ENCODE data around the gene SPACDR.
A peak's percentile ranks its signal among the peaks of the same experiment; 100 is the strongest.
"Not testable (repeated sequence)": the region's sequence is repeated elsewhere in the genome, so short reads cannot be mapped to it uniquely, and the experiment has no call there.

SPACDR gene

DNA sequence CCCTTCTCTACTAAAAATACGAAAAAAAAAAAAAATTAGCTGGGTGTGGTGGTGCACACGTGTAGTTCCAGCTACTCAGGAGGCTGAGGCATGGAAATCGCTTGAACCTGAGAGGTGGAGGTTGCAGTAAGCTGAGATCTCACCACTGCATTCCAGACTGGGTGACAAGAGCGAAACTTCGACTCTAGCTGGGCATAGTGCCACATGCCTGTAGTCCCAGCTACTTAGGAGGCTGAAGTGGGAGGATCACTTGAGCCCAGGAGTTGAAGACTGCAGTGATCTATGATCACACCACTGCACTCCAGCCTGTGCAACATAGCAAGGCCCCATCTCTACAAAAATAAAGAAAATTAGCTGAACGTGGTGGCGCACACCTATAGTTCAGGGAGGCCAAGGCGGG lies 1.2 kb upstream of the SPACDR start:
- DNase-seq, result no peak

DNA sequence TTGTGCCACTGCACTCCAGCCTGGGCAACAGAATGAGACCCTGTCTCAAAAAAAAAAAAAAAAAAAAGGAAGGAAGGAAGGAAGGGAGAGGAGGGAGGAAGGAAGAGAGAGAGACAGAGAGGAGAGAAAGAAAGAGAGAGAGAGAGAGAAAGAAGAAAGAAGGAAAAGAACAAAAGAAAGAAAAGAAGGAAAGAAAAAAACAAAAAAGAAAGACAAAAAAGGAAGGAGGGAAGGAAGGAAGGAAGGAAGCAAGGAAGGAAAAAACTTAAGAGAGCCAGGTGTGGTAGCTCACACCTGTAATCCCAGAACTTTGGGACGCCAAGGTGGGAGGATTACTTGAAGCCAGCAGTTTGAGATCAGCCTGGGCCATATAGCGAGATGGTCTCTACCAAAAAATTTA lies 731 bp upstream of the SPACDR start:
- no peak for DNase-seq

- DNase-seq, result no peak
Observed at GRCh38 chr7:100457033-100457432, 7.0 kb downstream of the SPACDR start.

GRCh38 chr7:100456562-100456961 lies 7.5 kb downstream of the SPACDR start:
- no peak for DNase-seq

GRCh38 chr7:100455206-100455605 lies 8.9 kb downstream of the SPACDR start:
- no peak for DNase-seq

DNA sequence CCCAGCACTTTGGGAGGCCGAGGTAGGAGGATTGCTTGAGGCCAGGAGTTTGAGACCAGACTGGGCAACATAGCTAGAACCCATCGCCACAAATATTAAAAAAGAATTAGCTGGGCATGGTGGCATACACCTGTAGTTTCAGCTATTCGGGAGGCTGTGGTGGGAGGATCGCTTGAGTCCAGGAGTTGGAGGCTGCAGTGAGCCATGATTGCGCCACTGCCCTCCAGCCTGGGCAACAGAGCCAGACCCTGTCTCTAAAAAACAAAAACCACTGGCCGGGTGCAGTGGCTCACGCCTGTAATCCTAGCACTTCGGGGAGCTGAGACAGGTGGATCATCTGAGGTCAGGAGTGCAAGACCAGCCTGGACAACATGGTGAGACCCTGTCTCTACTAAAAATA lies 10.2 kb downstream of the SPACDR start:
- DNase-seq, result not testable (repeated sequence)

- no peak for DNase-seq
Observed at GRCh38 chr7:100452513-100452912, 11.5 kb downstream of the SPACDR start.

DNA sequence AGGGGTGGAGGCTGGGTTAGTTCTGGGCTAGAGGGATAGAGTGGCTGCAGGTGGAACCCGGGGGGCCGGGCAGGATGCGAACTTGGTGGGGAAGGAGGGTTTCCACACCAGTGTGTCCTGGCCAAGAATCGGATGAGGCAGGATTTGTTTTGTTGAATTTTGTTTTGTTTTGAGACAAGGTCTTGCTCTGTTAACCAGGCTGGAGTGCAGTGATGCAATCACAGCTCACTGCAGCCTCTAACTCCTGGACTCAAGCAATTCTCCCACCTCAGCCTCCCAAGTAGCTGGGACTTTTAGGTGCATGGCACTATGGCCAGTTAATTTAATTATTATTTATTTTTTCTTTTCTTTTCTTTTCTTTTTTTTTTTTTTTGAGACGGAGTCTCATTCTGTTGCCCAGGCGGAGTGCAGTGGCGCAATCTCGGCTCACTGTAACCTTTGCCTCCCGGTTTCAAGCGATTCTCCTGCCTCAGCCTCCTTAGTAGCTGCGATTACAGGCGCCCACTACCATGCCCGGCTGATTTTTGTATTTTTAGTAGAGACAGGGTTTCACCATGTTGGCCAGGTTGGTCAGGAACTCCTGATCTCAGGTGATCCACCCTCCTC lies 14.8 kb downstream of the SPACDR start:
- DNase-seq, result no peak

DNA sequence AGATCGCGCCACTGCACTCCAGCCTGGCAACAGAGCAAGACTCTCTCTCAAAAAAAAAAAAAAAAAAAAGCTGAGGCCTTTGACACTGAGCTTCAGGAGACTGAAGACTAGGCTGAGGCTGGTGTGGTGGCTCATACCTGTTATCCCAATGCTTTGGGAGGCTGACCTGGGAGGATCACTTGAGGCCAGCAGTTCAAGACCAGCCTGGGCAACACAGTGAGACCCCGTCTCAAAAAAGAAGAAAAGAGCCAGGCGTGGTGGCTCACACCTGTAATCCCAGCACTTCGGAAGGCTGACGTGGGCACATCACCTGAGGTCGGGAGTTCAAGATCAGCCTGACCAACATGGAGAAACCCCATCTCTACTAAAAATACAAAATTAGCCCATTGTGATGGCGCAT lies 16.7 kb downstream of the SPACDR start:
- not testable (repeated sequence) for DNase-seq

DNA sequence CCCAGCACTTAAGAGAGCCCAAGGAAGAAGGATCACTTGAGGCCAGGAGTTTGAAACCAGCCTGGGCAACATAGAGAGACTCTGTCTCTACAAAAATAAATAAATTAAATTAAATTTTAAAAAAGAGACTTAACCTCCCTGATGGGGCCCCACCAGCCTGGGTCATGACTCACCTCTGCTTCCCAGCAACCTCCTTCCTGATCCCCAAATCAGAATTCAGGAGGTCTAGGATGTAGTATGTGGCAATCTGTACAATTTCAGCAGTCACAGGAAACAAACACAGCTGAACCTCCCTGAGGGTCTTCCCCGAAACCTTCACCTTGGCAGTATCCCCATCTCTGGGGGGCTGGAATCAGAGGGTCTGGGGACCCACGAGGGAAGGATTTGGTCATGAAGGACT lies 18.0 kb downstream of the SPACDR start:
- DNase-seq, result no peak

- no peak for DNase-seq
Observed at GRCh38 chr7:100444311-100445278, 19.5 kb downstream of the SPACDR start.

GRCh38 chr7:100443096-100443840 lies 20.8 kb downstream of the SPACDR start:
- DNase-seq, result no peak

- no peak for DNase-seq
Observed at GRCh38 chr7:100441641-100442535, 22.2 kb downstream of the SPACDR start.

DNA sequence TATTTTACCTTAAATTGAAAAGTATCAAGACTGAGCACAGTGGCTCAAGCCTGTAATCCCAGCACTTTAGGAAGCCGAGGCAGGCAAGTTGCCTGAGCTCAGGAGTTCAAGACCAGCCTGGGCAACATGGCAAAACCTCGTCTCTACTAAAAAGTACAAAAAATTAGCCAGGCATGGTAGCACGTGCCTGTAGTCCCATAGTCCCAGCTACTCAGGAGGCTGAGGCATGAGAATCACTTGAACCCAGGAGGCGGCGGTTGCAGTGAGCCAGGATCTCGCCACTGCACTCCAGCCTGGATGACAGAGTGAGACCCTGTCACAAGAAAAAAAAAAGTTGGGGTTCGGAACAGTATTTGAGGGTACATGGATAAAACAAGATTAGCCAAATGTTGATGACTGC lies 24.8 kb downstream of the SPACDR start:
- not testable (repeated sequence) for DNase-seq

- not testable (repeated sequence) for DNase-seq
Observed at GRCh38 chr7:100438731-100439130, 25.3 kb downstream of the SPACDR start.

- no peak for DNase-seq
Observed at GRCh38 chr7:100438172-100438571, 25.9 kb downstream of the SPACDR start.

DNA sequence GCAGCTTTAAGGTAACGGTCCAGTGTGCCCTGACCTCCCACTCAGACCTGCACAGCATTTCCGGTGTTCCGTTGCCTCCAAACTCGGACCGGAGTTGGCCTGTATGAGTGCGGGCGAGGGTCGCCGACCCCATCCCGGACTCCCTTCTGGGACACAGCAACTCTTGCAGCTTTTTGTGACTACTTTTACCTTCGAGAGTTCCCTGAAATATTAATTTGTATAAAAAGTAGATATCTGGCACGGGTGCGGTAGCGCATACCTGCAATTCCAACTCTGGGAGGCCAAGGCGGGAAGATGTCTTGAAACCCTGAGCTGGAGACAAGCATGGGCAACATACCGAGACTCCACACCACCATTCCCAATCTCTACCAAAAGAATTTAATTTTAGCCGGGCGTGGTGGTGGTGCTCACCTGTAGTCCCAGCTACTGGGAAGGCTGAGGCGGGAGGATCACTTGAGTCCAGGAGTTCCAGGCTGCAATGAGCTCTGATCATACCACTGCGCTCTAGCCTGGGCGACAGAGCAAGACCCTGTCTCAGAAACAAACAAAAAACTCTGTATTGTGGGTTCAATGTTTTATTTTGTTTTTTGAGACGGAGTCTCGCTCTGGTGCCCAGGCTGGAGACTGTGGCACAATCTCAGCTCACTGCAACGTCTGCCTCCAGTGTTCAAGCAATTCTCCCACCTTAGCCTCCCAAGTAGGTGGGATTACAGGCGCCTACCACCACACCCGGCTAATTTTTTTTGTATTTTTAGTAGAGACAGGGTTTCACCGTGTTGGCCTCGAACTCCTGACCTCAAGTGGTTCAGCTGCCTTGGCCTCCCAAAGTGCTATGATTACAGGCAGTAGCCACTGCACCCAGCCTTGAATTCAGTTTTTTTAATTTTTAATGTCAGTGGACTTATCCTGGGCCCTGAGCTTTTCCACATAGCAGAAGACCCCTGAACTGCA lies 26.6 kb downstream of the SPACDR start:
- no peak for DNase-seq

DNA sequence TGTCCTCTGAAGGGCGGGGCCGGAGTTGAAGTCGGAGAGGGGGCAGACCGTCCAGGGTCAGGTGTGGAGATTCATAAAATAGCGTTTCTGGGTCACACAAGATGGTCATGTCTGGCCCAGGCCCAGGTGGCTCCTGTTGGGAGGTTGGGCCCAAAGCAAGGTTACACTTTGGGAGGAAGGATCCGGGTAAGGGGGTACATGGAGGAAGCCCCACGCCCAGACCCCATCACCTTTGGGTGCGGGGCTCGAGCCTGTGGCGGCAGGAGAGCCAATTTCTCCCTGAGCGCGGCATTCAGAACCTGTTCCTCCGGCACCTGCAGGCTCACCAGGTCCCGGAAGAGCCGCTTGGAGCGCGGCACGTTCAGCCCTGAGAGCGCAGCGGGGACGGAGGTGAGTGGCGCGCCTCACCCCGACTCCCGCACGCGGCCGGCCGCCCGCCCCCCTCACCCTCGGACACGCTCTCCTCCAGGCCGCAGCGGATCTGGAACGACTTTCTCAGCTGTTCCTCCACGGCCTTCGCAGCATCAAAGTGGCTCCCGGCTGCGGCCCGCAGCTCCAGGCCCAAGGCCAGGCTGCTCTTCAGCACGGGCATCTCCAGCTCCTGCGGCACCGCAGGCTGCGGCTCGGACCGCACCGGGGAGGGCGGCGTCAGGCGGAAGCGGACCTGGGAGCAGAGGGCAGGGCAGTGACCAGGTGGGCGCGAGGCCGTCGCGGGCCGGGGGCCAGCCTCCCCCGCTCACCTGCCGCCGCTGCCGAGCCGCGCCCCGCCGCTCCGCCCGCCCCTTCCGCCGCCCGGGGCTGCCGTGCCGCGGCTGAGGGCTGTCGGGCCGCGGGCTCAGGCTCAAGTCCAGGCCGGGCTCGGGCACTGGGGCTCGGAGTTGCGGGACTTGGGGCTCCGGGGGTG lies 28.4 kb downstream of the SPACDR start:
- peak; percentile 36 for DNase-seq

DNA sequence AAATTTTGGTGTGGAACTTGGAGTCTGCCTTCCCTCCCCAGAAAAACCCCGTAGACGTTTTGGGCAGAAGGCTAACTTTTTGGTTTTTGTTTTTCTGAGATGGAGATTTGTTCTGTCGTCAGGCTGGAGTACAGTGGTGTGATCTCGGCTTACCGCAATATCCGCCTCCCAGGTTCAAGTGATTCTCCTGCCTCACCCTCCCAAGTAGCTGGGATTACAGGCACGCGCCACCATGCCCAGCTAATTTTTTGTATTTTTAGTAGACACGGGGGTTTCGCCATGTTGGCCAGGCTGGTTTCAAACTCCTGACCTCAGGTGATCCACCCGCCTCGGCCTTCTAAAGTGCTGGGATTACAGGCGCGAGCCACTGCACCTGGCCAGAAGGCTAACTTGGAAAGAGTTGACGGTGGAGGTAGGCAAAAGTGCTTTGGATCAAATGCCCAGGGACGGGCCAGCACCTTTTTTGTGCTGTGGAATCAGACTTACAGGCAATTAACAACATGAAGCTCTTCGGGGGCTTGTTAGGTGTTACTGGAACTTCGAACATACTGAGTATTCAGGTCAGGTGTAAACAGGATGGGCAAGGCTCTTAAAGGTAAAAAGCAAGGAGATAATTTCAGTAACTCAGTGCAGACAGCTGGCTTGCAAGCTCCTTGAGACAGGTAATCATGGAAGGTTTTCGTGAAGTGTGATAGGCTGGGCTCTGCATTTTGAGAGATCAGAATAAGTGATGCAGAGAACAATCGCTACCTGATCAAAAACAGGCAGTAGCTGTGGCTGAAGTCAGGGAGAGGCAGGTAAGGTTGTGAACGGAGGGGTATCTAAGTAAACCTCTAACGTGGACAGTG lies 29.5 kb downstream of the SPACDR start:
- no peak for DNase-seq

All from NCI-H2029 (cell line).